ENCODE measurements around the gene FGFR3.

- no peak for TF ChIP-seq POLR2A (IDR thresholded peaks at IDR 0.05)
- TF ChIP-seq, protein P1, sequence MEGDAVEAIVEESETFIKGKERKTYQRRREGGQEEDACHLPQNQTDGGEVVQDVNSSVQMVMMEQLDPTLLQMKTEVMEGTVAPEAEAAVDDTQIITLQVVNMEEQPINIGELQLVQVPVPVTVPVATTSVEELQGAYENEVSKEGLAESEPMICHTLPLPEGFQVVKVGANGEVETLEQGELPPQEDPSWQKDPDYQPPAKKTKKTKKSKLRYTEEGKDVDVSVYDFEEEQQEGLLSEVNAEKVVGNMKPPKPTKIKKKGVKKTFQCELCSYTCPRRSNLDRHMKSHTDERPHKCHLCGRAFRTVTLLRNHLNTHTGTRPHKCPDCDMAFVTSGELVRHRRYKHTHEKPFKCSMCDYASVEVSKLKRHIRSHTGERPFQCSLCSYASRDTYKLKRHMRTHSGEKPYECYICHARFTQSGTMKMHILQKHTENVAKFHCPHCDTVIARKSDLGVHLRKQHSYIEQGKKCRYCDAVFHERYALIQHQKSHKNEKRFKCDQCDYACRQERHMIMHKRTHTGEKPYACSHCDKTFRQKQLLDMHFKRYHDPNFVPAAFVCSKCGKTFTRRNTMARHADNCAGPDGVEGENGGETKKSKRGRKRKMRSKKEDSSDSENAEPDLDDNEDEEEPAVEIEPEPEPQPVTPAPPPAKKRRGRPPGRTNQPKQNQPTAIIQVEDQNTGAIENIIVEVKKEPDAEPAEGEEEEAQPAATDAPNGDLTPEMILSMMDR (IDR thresholded peaks at IDR 0.05) = no peak
These were observed 13.1 kb downstream of the FGFR3 start for GRCh38 chr4:1806223-1806564.

Measured in thyroid gland (tissue), 4 donors.